ENCODE measurements around the gene ABCD4.

The ABCD4 gene

DNA sequence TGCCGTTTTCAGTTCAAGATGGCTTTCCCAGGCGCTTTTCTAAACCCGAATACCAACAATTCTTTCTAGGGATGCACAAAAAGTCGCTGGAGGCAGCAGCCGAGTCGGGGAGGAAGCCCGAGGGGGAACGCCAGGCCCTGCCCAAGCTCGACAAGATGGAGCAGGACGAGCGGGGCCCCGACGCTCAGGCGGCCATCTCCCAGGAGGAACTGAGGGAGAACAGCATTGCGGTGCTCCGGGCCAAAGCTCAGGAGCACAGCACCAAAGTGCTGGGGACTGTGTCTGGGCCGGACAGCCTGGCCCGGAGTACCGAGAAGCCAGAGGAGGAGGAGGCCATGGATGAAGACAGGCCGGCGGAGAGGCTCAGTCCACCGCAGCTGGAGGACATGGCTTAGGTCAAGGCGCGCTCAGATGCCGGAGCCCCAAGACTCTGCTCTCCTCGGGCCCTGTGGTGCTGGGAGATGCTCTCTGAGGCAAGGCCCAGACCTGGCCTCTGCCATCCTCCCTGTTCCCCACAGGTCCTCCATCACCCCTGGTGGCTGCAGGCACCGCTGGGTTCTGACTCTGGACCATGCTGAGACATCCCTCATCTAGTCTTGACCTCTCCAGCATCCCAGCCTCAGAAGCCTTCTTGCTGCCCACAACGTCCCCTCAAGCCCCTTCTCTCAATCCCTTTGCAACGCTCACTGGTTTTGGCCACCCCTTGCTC, 42.1 kb downstream of the ABCD4 start:
- Mint-ChIP-seq H3K27me3 (ENCODE audit: low read depth, poor library complexity) (peaks cover 66% of the 10 kb centered on the region), H3K4me3 (no peak overlapping the region), H3K27ac (no peak overlapping the region), H3K9me3 (no peaks in the 10 kb centered on the region), H3K4me1 (peaks cover 4% of the 10 kb centered on the region), H3K36me3 (ENCODE audit: low read depth) (no peaks in the 10 kb centered on the region)
- TF ChIP-seq, protein P1, sequence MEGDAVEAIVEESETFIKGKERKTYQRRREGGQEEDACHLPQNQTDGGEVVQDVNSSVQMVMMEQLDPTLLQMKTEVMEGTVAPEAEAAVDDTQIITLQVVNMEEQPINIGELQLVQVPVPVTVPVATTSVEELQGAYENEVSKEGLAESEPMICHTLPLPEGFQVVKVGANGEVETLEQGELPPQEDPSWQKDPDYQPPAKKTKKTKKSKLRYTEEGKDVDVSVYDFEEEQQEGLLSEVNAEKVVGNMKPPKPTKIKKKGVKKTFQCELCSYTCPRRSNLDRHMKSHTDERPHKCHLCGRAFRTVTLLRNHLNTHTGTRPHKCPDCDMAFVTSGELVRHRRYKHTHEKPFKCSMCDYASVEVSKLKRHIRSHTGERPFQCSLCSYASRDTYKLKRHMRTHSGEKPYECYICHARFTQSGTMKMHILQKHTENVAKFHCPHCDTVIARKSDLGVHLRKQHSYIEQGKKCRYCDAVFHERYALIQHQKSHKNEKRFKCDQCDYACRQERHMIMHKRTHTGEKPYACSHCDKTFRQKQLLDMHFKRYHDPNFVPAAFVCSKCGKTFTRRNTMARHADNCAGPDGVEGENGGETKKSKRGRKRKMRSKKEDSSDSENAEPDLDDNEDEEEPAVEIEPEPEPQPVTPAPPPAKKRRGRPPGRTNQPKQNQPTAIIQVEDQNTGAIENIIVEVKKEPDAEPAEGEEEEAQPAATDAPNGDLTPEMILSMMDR (IDR thresholded peaks at IDR 0.05) = no peak
- no peak for DNase-seq

DNA sequence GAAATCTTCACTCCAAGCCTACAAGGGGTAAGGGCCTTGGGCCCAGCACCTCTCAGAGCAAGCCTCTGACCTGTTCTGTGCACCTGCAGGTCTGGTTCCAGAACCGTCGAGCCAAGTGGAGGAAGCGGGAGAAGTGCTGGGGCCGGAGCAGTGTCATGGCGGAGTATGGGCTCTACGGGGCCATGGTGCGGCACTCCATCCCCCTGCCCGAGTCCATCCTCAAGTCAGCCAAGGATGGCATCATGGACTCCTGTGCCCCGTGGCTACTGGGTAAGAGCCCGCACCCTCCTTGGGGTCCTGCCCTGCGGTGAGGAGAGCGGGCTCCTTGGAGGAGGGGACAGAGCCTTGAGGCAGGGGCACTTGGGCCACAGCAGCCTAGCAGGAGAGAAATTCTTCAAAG, 43.2 kb downstream of the ABCD4 start:
- Mint-ChIP-seq H3K36me3 (ENCODE audit: low read depth) (no peaks in the 10 kb centered on the region), H3K27ac (no peak overlapping the region), H3K4me3 (peak overlapping the region; percentile 36), H3K4me1 (no peaks in the 10 kb centered on the region), H3K27me3 (ENCODE audit: low read depth, poor library complexity) (peaks cover 77% of the 10 kb centered on the region), H3K9me3 (no peaks in the 10 kb centered on the region)
- no peak for DNase-seq
- TF ChIP-seq, protein P1 (IDR thresholded peaks at IDR 0.05) = no peak

- no peak for DNase-seq
- Mint-ChIP-seq H3K27ac (no peak overlapping the region), H3K27me3 (ENCODE audit: low read depth, poor library complexity) (peaks cover 82% of the 10 kb centered on the region), H3K36me3 (ENCODE audit: low read depth) (no peaks in the 10 kb centered on the region), H3K9me3 (no peaks in the 10 kb centered on the region), H3K4me3 (peak overlapping the region; percentile 85), H3K4me1 (no peaks in the 10 kb centered on the region)
- TF ChIP-seq, protein P1 (IDR thresholded peaks at IDR 0.05) = no peak
Observed at GRCh38 chr14:74258764-74259035, 44.0 kb downstream of the ABCD4 start.

DNA sequence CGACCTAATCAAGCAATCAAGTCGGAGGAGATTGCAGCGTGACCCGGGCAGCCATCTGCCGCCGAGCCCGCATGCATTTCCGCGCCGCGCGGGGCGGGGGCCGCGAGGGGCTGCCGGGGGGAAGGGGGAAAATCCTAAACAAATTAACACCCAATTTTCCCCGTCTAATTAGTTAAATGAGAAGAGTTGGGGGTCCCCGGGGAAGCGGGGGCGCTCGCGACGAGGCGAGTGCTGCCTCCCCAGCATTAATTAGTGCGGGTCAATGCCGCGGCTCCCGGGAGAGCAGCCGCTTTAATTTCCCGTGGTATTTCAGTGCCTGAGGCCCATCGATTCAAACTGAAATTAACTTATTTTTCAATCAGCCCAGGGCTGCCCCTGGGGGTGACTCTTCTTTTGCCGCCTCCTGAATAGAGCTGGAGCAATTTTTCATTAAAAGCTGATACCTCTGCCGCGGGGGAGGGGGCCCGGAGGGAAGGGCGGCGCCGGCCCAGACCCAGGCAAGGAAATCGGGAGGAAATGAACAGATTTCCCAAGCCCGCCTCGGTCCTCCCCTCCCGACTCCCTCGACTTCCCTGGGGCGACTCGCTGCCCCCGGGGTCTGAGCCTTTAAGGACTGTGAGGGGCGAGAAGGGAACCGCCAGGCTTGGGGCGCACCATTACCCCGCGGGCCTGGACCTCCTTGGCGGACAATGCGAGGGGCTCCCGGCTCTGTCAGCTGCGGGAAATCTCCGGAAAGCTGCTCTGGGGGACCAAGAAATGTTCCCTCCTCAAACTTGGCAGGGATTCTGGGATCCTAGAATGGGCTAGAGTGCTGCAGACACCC, 44.6 kb downstream of the ABCD4 start:
- no peak overlapping the region for H3K27ac Mint-ChIP-seq

DNA sequence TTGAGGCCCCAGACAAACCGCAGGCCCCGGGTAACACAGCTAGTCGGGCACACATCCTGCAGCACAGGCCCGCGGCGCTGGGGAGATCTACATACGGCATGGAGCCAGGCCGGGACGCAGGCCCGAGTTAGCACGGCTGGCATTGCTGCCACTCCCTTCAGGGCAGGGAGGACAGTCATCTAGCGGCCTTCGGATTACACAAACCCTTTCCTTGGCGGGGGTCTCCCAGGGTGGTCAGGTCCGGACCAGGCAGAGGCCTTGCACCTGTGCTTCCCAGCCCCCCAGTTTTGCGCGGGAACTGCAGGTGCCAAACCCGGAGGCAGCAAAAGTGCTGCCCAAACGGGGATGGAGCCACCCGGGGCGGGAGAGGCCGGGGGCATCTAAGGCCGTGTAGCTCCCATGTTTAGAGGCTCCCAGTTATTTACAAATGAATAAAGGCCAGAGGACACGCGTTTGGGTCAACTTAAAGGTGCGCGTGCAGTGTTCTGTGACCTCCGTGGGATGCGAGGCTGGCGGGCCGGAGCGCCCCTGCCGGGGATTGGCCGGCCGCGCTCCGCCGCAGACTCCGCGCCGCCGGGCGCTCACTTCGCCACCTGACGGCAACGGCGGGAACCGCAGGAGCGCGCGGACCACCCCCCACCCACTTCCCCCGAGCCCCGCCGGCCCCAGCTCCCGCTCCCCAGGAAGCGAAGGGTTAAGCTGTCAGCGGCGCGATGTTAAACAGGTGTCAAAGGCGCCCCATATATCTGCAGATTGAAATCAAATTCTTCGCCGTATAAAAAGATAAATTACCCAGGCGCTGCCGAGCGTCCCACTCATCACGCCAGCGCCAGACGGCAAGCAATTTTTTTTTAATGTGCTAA, 45.4 kb downstream of the ABCD4 start:
- peak overlapping the region; percentile 85 for H3K4me3 Mint-ChIP-seq
- TF ChIP-seq, protein P1 (IDR thresholded peaks at IDR 0.05) = peak; percentile 87
- H3K27me3 Mint-ChIP-seq (ENCODE audit: low read depth, poor library complexity) = peaks cover 94% of the 10 kb centered on the region
- H3K27ac Mint-ChIP-seq = no peak overlapping the region
- peak; percentile 73 for DNase-seq
- H3K36me3 Mint-ChIP-seq (ENCODE audit: low read depth) = no peaks in the 10 kb centered on the region
- no peaks in the 10 kb centered on the region for H3K4me1 Mint-ChIP-seq
- H3K9me3 Mint-ChIP-seq = no peaks in the 10 kb centered on the region

More for the DNA sequence above, 44.6 kb downstream of the ABCD4 start:
- peak; percentile 25 for DNase-seq
- Mint-ChIP-seq H3K36me3 (ENCODE audit: low read depth) (no peaks in the 10 kb centered on the region), H3K4me3 (peak overlapping the region; percentile 85), H3K4me1 (no peaks in the 10 kb centered on the region), H3K9me3 (no peaks in the 10 kb centered on the region), H3K27me3 (ENCODE audit: low read depth, poor library complexity) (peaks cover 87% of the 10 kb centered on the region)
- TF ChIP-seq, protein P1 (IDR thresholded peaks at IDR 0.05) = no peak

All from nephron progenitor cell (in vitro differentiated cells).